Activated T-helper 1 cell treated with anti-CD3 and anti-CD28 coated beads, Interleukin-2, amount 50 U/mL, for 16 hours (primary cell): ENCODE data around the gene PDCD2L.
"Not testable (repeated sequence)": the region's sequence is repeated elsewhere in the genome, so short reads cannot be mapped to it uniquely, and the experiment has no call there.

Experiments used
- DNase-seq, 2 donors: peaks; one replicate each; pipeline ENCODE4 v3.0.0-alpha.2; 2020; ENCODE audit warnings: low read depth in 1 of 2, low spot score in 1 of 2

PDCD2L gene

DNA sequence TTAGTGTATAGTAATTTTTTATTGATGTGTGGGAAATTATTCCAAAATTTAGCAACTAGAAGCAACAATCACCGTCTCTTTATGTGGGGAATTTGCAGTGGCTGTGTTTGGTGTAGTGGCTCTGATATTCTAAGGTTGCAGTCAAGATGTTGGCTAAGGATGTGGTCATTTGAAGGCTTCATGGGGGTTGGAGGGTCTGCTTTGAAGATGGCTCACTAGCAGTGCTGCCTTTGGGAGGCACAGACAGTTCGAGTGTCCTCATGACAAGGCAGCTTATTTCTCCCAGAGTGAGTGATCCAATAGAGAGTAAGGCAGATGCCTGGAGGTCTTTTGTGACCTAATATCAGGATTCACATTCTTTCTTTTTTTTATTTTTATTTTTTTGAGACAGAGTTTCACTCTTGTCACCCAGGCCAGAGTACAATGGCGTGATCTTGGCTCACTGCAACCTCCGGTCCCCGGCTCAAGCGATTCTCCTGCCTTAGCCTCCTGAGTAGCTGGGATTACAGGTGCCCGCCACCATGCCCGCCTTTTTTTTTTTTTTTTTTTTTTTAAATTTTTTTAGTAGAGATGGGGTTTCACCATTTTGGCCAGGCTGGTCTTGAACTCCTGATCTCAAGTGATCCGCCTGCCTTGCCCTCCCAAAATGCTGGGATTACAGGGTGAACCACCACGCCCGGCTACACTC is 30.5 kb upstream of the PDCD2L start:
- no peak for DNase-seq

DNA sequence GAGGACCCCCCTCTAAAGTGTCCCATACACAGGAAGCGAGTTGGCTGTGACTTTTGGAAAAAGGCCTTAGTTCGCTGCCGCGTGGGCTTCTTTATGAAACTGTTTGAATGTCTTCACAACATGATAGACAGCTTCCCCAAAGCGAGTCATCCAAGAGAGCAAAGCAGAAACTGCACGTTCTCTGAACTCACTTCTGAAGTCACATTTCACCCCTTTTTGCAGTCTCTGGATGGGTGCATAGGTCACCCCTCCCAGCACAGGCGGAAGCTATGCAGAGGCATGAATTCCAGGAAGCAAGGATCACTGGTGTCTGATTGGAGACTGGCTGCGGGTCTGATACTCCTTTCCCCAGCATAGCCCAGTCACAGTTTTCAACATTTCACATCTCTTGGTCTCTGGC is 28.6 kb upstream of the PDCD2L start:
- DNase-seq, result no peak

DNA sequence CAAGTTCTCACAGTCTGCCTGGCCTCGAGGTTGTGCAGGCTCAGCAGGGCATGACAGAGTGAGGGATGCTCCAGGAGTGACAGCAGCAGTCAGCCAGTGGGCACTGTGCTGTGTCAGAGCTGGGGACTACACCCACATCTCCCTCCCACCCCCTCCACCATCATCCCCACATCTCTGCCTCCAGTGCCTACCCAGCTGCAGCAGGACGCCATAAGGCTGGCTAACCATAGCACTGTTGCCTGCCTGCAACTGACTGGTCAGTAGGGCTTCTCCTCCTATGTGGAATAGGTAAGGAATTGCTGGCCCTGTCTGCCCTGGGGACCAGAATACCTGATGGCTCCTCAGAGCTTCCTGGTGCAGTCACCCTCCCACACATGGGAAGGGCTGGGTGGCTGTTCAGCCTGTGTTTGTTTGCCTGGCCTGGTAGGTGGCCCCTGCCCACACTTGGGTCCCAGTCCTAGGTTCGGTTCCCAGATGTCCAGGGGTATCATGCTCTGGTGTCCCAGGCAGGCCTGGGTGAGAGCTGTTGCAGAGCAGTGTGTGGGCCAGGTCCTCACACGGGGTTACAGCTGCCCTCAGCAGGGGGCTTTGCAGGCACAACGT is 23.5 kb upstream of the PDCD2L start:
- no peak for DNase-seq

DNA sequence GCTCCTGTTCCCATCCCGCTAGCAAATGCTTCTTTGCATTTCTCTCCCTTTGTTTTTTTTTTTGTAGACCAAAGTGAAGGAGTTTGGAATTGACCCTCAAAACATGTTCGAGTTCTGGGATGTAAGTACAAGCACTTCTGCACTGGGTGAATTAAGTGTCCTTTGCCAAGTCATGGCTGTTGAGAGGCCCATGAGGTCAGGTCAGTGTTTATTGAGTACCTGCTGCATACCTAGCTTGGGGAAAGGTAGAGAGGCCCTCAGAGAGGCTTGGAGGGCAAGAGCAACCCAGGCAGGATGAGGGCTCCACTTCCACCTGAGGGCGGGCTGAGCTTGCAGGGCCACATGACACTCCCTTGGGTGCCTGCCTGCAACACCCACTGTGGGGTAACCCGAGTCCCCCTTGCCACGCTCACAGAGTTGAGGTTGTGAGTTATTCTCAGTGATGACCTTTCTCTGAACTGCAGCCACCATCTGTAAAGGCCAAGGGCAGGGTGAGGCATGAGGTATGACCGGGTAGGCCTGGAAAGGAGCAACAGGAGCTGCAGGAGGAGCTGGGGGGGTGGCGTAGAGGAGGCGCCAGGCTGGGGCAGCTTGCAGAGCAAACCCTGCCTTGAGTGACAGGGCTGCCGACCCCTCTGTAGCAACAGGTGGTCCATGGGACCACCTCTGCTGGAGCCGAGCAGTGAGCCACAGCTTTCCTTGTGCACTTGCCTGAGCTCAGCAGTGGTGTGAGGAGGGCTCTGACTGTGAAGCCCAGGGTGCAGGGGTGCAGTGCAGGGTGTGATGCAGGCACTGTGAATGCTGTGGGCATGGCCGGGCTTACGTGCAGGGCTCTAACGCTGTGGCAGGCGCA is 22.6 kb upstream of the PDCD2L start:
- no peak for DNase-seq

DNA sequence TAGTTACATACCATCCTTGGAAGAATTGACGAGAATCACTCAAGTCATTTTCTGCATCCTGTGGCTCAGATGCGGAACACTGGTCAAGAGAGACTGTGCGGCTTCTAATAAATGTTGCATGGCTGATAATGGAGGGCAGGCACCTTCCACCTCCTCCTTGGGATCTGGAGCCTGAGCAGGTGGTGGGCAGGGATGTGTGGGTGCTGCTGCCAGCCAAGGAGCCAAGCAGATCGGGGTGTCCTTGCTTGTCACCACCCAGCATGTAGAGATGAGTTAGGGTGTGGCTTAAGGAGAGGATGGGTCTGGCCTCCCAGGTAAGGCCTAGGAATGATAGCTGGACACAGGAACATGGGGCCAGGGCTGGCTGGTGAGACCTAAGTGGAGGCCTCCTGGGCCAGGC is 21.7 kb upstream of the PDCD2L start:
- DNase-seq, result no peak

DNA sequence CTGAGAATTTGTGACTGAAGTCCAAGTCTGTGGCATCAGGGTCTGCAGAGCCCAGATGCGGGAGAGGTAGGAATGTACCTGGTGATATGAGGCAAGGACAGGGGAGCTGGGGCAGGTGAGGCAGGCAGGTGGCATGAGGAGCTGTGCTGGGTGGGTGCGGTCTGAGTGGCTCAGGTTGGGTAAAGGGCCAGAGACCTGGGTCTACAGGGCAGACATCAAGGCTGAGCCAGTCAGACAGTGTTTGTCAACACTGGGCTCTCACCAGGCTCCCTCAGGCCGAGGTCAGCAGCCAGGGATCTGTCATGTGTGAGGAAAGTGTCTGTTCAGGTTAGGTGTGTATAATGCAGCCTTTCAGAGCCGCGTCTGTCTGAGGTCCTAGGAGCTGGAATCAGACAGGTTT is 20.6 kb upstream of the PDCD2L start:
- no peak for DNase-seq

DNA sequence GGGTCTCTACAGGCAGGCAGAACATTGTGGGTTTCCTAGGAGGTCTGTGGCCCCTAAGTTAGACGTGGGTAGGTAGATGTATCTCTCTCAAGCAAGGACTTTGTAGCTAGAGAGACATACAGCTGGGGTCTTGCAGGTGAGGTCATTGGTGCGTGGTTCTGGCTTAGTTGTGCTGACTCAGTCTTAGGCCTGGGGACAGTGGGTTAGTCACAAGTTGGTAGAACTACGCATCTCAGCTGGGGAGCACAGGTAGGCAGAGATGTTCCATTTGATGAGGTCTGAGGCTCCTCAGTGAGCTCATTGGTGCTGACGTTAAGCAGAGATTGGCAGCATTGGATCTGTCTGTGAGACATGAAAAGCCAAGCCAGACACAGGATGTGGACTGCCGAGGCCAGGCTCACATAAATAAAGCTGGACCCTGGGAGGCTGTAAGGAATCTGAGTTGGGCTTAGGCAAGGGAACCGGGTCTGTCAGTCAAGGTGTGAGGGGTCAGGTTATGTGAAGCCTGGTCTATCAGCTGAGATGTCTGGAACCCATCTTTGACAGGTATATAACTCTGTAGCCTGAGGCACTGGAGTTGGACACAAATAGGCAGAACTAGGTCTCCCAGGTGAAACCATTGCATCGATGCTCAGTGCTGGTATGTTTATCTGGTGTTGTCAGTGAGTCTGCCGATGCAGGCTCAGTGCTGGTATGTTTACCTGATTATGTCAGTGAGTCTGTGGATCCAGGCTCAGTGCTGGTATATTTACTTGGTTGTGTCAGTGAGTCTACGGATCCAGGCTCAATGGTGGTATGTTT is 17.4 kb upstream of the PDCD2L start:
- no peak for DNase-seq

DNA sequence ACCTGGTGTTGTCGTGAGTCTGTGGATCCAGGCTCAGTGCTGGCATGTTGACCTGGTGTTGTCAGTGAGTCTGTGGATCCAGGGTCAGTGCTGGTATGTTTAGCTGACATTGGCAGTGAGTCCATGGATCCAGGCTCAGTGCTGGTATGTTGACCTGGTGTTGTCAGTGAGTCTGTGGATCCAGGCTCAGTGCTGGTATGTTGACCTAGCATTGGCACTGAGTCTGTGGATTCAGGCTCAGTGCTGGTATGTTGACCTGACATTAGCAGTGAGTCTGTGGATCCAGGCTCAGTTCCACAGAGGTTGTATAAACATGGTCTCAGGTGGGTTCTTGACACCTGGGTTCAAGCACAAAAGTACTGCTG is 16.8 kb upstream of the PDCD2L start:
- no peak for DNase-seq

DNA sequence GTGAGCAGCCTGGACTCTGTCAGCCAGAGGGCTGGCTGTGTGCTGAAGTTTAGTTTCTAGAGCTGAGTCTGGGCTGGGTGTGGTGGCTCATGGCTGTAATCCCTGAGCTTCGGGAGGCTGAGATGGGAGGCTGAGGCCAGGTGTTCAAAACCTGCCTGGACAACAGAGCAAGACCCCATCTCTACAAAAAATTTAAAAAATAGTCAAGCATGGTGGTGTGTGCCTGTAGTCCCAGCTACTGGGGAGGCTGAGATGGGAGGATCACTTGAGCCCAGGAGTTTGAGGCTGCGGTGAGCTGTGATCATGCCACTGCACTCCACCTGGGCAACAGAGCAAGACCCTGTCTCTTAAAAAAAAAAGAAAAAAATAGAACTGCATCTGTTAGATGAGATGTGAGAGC is 15.5 kb upstream of the PDCD2L start:
- not testable (repeated sequence) for DNase-seq

DNA sequence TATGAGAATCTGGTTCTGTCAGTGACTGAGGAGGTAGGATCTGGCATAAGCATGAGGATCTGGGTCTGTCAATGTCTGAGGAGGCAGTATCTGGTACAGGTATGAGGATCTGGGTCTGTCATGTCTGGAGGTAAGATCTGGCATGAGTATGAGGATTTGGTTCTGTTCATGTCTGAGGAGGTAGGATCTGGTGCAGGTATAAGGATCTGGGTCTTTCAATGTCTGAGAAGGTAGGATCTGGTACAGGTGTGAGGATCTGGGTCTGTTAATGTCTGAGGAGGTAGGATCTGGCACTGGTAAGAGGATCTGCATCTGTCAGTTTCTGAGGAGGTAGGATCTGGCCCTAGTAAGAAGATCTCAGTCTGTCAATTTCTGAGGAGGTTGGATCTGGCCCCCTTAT is 12.4 kb upstream of the PDCD2L start:
- DNase-seq, result no peak

DNA sequence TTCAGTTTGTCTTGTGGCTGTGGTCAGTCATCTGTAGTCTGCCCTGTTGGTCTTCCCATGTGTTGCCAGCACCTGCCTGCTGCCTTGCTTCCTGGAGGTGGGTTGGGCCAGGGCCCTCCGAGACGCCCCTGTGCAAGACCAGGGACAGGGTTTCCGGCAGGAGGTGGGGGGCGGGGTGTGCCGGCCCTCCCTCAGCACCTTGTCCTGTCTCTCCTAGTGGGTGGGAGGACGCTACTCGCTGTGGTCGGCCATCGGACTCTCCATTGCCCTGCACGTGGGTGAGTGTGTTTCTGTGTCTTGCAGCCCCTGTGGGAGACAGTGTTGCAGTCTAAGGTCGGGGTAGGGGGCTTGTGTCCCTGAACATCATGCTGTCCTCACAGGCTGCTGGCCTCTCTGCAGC is 11.2 kb upstream of the PDCD2L start:
- DNase-seq, result no peak

DNA sequence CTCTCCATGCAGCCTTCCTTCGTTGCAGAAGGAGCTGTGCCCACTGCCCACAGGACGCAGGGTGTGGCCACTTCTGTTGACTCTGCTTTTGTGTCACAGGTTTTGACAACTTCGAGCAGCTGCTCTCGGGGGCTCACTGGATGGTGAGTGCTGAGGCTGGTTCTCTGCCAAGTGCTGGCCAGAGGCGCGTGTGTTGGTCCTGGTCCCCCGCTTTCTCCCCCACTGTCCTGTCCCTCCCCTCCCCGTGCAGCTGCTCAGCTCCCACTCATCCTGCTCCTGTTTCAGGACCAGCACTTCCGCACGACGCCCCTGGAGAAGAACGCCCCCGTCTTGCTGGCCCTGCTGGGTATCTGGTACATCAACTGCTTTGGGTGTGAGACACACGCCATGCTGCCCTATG is 10.6 kb upstream of the PDCD2L start:
- no peak for DNase-seq

DNA sequence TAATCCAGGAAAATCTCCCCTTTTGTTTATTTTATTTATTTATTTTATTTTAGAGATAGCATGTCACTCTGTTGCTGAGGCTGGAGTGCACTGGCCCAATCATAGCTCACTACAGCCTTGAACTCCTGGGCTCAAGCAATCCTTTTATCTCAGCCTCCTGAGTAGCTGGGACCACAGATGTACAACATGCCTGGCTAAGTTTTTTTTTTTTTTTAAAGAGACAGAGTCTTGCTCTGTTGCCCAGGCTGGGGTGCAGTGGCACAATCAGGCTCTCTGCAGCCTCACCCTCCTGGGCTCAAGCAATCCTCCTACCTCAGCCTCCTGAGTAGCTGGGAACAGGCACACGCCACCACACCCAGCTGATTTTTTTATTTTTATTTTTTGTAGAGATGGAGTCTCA is 6.3 kb upstream of the PDCD2L start:
- DNase-seq, result no peak

DNA sequence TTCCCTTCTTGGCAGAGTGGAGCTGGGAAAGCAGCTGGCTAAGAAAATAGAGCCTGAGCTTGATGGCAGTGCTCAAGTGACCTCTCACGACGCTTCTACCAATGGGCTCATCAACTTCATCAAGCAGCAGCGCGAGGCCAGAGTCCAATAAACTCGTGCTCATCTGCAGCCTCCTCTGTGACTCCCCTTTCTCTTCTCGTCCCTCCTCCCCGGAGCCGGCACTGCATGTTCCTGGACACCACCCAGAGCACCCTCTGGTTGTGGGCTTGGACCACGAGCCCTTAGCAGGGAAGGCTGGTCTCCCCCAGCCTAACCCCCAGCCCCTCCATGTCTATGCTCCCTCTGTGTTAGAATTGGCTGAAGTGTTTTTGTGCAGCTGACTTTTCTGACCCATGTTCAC is 4.3 kb upstream of the PDCD2L start:
- no peak for DNase-seq

DNA sequence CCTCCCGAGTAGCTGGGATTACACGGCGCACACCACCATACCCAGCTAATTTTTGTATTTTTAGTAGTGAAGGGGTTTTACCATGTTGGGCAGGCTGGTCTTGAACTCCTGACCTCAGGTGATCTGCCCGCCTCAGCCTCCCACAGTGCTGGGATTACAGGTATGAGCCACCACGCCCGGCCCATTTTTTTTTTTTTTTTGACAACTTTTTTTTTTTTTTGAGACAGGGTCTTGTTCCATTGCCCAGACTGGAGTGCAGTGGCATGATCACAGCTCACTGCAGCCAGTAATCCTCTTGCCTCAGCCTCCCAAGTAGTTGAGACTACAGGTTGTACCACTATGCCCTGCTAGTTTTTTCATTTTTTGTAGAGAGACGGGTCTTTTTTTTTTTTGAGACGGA is 3.4 kb upstream of the PDCD2L start:
- not testable (repeated sequence) for DNase-seq

DNA sequence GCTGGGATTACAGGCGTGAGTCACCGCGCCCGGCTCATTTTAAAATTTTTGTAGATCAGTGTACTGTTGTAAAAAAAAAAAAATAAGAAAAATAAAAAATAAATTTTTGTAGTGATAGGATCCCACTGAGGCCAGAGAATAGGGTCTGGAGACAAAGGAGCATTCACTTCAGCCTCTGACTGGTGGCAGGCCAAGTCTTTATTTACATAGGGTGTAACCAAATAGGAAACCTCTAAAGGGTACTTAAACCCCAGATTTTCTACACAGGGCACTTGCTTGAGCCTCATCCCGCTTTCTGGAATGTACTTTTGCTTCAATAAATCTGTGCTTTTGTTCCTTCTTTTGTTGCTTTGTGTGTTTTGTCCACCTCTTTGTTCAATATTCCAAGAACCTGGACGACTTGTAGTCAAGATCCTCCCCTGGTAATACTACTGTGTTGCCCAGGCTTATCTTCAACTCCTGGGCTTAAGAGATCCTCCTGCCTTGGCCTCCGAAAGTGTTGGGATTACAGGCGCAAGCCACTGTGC is 2.1 kb upstream of the PDCD2L start:
- no peak for DNase-seq

DNA sequence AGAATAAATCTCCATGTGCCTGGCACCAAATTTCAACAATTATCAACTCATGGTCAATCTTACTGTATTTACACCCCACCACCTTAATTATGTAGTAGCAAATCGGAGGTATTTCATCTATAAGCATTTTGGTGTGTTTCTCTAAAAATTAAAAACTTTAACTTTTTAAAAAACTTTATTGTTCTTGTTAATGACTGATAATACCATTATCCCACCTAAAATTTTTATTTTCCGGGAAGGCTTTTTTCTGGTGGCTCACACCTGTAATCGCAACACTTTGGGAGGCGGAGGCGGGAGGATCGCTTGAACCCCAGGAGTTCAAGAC is 453 bp upstream of the PDCD2L start:
- no peak for DNase-seq

DNA sequence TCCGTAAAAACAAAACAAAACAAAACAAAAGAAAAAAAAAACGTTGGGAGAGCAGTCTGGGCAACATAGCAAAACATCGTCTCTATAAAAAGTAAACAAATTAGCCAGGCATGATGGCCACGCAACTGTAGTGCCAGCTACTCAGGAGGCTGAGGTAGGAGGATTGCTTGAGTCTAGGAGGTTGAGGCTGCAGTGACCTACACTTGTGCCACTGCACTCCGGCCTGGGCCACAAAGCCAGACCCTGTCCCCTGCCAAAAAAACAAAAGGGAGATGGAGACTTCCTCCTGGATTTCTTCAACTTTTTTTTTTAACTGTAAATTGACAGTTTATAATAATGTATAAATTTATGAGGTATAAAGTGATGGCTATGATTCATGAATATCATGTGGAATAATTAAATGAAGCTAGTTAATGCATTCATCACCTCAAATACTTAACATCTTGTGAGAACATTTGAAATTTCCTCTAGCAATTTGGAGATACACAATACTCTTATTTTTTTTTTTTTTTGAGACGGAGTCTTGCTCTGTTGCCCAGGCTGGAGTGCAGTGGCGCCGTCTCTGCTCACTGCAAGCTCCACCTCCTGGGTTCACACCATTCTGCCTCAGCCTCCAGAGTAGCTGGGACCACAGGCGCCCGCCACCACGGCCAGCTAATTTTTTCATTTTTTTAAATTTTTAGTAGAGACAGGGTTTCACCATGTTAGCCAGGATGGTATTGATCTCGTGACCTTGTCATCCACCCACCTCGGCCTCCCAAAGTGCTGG is 1.9 kb downstream of the PDCD2L start:
- DNase-seq, result no peak

DNA sequence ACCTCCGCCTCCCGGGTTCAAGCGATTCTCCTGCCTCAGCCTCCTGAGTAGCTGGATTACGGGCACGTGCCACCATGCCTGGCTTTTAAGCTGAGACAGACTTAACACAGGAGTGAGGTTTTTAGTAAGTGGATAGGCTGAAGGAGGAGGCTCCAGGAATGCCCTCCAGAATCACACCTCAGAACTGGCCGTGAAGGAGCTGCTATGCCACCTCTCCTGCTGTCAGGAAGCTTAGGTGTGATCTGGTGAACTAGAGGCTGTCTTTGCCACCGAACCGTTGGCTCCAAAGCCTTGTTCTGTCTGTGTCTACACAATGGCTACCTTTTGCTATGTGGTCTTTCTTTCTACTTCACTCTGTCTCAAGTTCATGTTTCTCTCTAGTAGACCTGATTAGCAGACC is 4.2 kb downstream of the PDCD2L start:
- no peak for DNase-seq

DNA sequence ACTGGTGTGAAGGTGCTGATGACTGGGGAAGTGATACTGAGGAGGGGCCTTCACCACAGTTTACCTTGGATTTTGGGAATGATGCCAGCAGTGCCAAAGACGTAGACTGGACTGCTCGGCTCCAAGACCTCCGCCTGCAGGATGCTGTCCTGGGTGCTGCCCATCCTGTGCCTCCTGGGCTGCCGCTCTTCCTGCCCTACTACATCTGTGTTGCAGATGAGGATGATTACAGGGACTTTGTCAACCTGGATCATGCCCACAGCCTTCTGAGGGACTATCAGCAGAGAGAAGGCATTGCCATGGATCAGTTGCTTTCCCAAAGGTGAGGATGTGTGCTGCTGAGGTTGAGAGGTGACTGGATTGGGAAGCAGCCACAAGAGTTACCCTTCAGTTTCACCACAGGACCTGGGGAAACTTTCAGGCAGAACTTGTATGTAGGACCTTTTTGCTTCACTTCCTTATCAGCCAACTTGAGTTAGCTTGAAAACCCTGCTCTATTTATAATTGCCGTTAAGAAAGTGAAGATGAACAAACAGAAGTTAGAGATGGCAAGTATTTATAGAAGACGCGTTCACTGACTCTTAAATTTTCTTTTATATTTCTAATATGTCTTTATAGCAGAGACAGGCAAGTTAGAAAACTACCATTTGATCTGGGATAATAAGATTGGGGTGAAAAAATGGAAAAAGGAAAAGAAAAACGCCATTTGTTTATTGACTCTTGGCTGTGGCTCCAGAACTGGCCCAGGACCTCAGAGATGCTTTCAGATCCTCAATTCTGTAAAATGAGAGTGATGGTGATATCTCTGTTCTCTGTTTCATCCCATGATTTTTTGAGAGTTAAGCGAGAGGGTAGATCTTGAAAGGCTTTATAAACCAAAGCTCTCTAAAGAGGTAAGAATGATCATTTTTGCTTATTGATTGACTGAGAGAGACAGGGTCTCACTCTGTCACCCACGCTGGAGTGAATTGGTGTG is 5.3 kb downstream of the PDCD2L start:
- no peak for DNase-seq
